ENCODE results near the gene PRR15.

- TF ChIP-seq CTCF (IDR thresholded peaks at IDR 0.05) (no peak), POLR2A (IDR thresholded peaks at IDR 0.05) (no peak), POLR2AphosphoS5 (IDR thresholded peaks at IDR 0.05) (no peak), EP300 (IDR thresholded peaks at IDR 0.05; ENCODE audit: low read depth) (no peak)
Measured at GRCh38 chr7:29606830-29607229, 43.2 kb downstream of the PRR15 start.

All from transverse colon (tissue), 4 donors.